GM23338 (cell line): ENCODE results near the gene PPP1R37. TPM values are rescaled to one million over a fixed set of nuclear protein-coding genes. Genes with fewer than 3 reads are reported as not detected.

Source experiments
- ATAC-seq: fragments of 200-7000 bp; cut with Tn5 transposase; 3 replicates; pipeline ENCODE4 v1.9.1; 2020
- DNase-seq: peaks from one replicate; pipeline ENCODE4 v3.0.0-alpha.2; 2015; ENCODE audit warnings: low spot score
- H2AFZ ChIP-seq: fragments of 200-600 bp; sonication (generic); 2 replicates; pipeline ENCODE4 v1.8.0; 2016; ENCODE audit warnings: antibody characterized with exemption, mild to moderate bottlenecking, moderate library complexity
- H3F3A ChIP-seq: fragments of 200-600 bp; sonication (generic); replicated peaks from 2 replicates; pipeline ENCODE4 v1.8.0; 2017; ENCODE audit warnings: antibody characterized with exemption, mixed run types, low read depth
- H3K27ac ChIP-seq: fragments of 200-600 bp; sonication (generic); 2 replicates; pipeline ENCODE4 v1.6.1; 2016; ENCODE audit warnings: low read depth
- H3K27me3 ChIP-seq: fragments of 200-600 bp; sonication (generic); 2 replicates; pipeline ENCODE4 v1.8.0; 2016; ENCODE audit warnings: mild to moderate bottlenecking, mixed run types, moderate library complexity; ENCODE audit not compliant: insufficient read depth
- H3K36me3 ChIP-seq: fragments of 200-600 bp; sonication (generic); 2 replicates; pipeline ENCODE4 v1.8.0; 2016; ENCODE audit warnings: mild to moderate bottlenecking; ENCODE audit not compliant: insufficient read depth
- H3K4me1 ChIP-seq: fragments of 200-600 bp; sonication (generic); 2 replicates; pipeline ENCODE4 v1.8.0; 2016; ENCODE audit warnings: mild to moderate bottlenecking, moderate library complexity; ENCODE audit not compliant: insufficient read depth
- H3K4me2 ChIP-seq: fragments of 200-600 bp; sonication (generic); 2 replicates; pipeline ENCODE4 v1.7.1; 2017; ENCODE audit warnings: mixed run types
- H3K4me3 ChIP-seq: fragments of 200-600 bp; sonication (generic); 2 replicates; pipeline ENCODE4 v1.6.1; 2016; ENCODE audit warnings: mixed run types
- H3K79me2 ChIP-seq: fragments of 200-600 bp; sonication (generic); replicated peaks from 2 replicates; pipeline ENCODE4 v1.8.0; 2017; ENCODE audit warnings: mild to moderate bottlenecking; ENCODE audit not compliant: insufficient read depth
- H3K9me2 ChIP-seq: fragments of 200-600 bp; sonication (generic); 2 replicates; pipeline ENCODE4 v1.8.0; 2017; ENCODE audit not compliant: insufficient read depth
- H4K20me1 ChIP-seq: fragments of 200-600 bp; sonication (generic); replicated peaks from 2 replicates; pipeline ENCODE4 v1.8.0; 2017; ENCODE audit warnings: mild to moderate bottlenecking; ENCODE audit not compliant: insufficient read depth
- H3K27ac Mint-ChIP-seq: 2 replicates; pipeline ENCODE4 v1.8.0; 2020; ENCODE audit warnings: inconsistent platforms, mild to moderate bottlenecking, moderate library complexity, mixed read lengths
- H3K27me3 Mint-ChIP-seq: 3 replicates; pipeline ENCODE4 v1.8.0; 2022; ENCODE audit warnings: low read depth, mild to moderate bottlenecking, moderate library complexity, mixed read lengths, inconsistent platforms; ENCODE audit not compliant: insufficient read depth, poor library complexity
- H3K36me3 Mint-ChIP-seq: 3 replicates; pipeline ENCODE4 v1.8.0; 2021; ENCODE audit warnings: low read depth, mild to moderate bottlenecking, inconsistent platforms, moderate library complexity, mixed read lengths
- H3K4me1 Mint-ChIP-seq: 3 replicates; pipeline ENCODE4 v1.8.0; 2020; ENCODE audit warnings: mild to moderate bottlenecking, inconsistent platforms, mixed read lengths
- H3K4me3 Mint-ChIP-seq: 3 replicates; pipeline ENCODE4 v1.8.0; 2021; ENCODE audit warnings: moderate library complexity, mild to moderate bottlenecking, inconsistent platforms, mixed read lengths
- H3K9me3 Mint-ChIP-seq: 3 replicates; pipeline ENCODE4 v1.8.0; 2020; ENCODE audit warnings: moderate library complexity, mild to moderate bottlenecking, inconsistent platforms, mixed read lengths
- NANOG ChIP-seq: IDR thresholded peaks from 2 replicates; pipeline ENCODE4 v1.6.1; 2016; ENCODE audit warnings: antibody characterized with exemption, borderline replicate concordance
- POLR2AphosphoS5 ChIP-seq: IDR thresholded peaks from 2 replicates; pipeline ENCODE4 v1.6.1; 2016; ENCODE audit warnings: antibody characterized with exemption, low read depth
- ZNF462 ChIP-seq: fragments of 250-450 bp; sonication (Bioruptor Pico); IDR thresholded peaks from 2 replicates; pipeline ENCODE4 v1.5.0; 2020; ENCODE audit warnings: mild to moderate bottlenecking, moderate library complexity
- polyA plus RNA-seq: library from polyadenylated mRNA; unstranded; fragments of >200 nt; fragmentation: Nextera tagmentation; extraction: Ambion mirVana; gene quantifications from 2 replicates; pipeline ENCODE4 v1.2.1, GENCODE V29; 2016
- total RNA-seq: library from RNA; depleted of rRNA; stranded (reverse); fragments of >200 nt; shearing (Covaris generic); gene quantifications from 2 replicates; pipeline ENCODE4 v1.2.3, GENCODE V29; 2014

The PPP1R37 gene
- total and polyA plus RNA-seq, 2 experiments from 2014 or later = 6.9 to 47.2 TPM

- peak overlapping the region; percentile 3; the same call in 1 of the 2 replicates for H2AFZ ChIP-seq
- peak; percentile 75 for DNase-seq
These were observed 15.9 kb upstream of the PPP1R37 start for GRCh38 chr19:45076851-45077730.

More at GRCh38 chr19:45076851-45077730, 15.9 kb upstream of the PPP1R37 start:
- no peaks in the 10 kb centered on the region for H3K9me2 ChIP-seq
- ATAC-seq = peak; percentile 5
- H3F3A ChIP-seq = peaks cover 41% of the 10 kb centered on the region
- Mint-ChIP-seq H3K9me3 (peaks cover 2% of the 10 kb centered on the region; the same call in 1 of the 3 replicates), H3K36me3 (peaks cover 18% of the 10 kb centered on the region), H3K4me3 (peak overlapping the region; percentile 85), H3K4me1 (peaks cover 42% of the 10 kb centered on the region), H3K27me3 (peaks cover 14% of the 10 kb centered on the region), H3K27ac (peak overlapping the region; percentile 20)
- peaks cover 14% of the 10 kb centered on the region for H4K20me1 ChIP-seq
- H3K79me2 ChIP-seq = peaks cover 60% of the 10 kb centered on the region
- peaks cover 51% of the 10 kb centered on the region for H3K4me1 ChIP-seq
- H3K36me3 ChIP-seq = no peaks in the 10 kb centered on the region; the same call in 1 of the 2 replicates
- H3K4me2 ChIP-seq = peak overlapping the region; percentile 98
- peak; percentile 40; the same call in 1 of the 2 replicates for TF ChIP-seq NANOG
- peak; percentile 81 for TF ChIP-seq ZNF462 (CRISPR knock-in tag)
- TF ChIP-seq POLR2AphosphoS5 = no peak
- H3K27ac ChIP-seq = peak overlapping the region; percentile 85
- H3K27me3 ChIP-seq = no peaks in the 10 kb centered on the region
- H3K4me3 ChIP-seq = peak overlapping the region; percentile 85
